8988T (cell line): ENCODE data around the gene GPER1.
"Not testable (repeated sequence)": the region's sequence is repeated elsewhere in the genome, so short reads cannot be mapped to it uniquely, and the experiment has no call there.

Experiments used
- DNase-seq: peaks from one replicate; pipeline ENCODE4 v3.0.0; 2011

Gene GPER1

DNA sequence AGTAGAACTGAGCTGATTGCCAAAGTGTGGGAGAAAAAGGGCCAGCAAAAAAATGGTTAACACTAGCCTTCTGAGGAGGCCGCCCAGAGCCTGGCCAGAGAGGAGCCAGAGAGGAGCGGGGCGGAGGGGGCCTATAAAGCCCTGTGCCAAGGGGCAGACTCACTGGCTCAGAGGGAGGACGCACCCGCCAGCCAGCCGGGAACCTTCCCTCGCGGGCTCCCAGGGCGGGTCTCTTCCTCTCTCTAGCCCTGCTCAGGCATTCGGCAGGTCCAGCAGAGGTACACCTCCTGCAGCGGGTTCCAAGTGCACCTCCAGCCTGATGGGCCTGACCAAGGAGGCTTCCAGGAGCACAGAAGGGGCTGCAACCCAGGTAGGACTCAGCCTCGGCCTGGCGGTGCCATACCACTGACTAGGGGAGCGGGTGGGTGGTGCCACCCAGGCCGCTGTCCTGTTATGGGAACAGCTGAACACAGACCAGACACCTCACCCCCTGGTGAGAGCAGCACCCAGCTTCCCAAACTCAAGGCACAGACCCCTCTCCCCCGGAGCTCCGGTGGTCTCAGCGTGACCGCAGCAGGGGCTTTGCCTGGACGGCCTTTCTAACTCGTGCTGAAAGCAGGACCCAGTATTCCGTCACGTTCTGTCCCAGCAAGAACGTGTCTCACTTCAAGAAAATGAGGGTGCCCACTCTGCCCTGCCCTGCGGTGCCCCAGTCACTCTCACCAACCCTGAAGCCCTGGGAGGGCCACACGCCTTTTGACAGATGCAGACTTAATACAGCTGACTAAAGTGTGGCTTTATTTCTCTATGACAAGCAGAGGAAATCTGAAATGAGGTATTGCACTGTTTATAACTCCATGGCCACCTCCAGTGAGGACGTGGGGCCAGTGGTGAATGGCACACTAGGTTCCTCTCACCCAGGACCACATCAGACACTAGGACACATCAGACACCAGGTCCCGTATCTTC, at the start of gene GPER1:
Gene GPER1, plus strand, starts transcription at position 162 of the 969 bp plus-strand sequence. CDS start 3,616 bp downstream, outside the sequence.
- no peak for DNase-seq

DNA sequence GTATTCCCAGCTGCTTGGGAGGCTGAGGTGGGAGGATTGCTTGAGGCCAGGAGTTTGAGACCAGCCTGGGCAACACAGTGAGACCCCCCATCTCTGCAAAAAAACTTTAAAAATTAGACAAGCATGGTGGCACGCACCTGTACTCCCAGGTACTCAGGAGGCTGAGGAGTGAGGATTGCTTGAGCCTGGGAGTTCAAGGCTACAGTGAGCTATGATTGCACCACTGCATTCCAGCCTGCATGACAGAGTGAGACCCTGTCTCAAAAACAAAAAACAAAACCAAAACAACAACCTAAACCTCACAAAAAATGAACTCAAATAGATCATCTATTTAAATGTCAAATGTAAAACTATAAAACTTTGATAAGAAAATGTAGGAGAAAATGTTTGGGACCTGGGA, 47.7 kb upstream of the GPER1 start:
- not testable (repeated sequence) for DNase-seq

GRCh38 chr7:1040790-1041189, 47.1 kb upstream of the GPER1 start:
- no peak for DNase-seq

- no peak for DNase-seq
Observed at GRCh38 chr7:1041551-1042491, 46.1 kb upstream of the GPER1 start.

- DNase-seq: no peak
Observed at GRCh38 chr7:1042492-1042833, 45.5 kb upstream of the GPER1 start.

GRCh38 chr7:1043552-1044188, 44.2 kb upstream of the GPER1 start:
- DNase-seq: no peak

GRCh38 chr7:1044189-1045068, 43.5 kb upstream of the GPER1 start, which contains the start of gene GPR146:
TSS of gene GPR146 (plus strand) at chr7:1044546. CDS start at chr7:1057516, 12,970 bp downstream.
- peak; percentile 99 for DNase-seq

DNA sequence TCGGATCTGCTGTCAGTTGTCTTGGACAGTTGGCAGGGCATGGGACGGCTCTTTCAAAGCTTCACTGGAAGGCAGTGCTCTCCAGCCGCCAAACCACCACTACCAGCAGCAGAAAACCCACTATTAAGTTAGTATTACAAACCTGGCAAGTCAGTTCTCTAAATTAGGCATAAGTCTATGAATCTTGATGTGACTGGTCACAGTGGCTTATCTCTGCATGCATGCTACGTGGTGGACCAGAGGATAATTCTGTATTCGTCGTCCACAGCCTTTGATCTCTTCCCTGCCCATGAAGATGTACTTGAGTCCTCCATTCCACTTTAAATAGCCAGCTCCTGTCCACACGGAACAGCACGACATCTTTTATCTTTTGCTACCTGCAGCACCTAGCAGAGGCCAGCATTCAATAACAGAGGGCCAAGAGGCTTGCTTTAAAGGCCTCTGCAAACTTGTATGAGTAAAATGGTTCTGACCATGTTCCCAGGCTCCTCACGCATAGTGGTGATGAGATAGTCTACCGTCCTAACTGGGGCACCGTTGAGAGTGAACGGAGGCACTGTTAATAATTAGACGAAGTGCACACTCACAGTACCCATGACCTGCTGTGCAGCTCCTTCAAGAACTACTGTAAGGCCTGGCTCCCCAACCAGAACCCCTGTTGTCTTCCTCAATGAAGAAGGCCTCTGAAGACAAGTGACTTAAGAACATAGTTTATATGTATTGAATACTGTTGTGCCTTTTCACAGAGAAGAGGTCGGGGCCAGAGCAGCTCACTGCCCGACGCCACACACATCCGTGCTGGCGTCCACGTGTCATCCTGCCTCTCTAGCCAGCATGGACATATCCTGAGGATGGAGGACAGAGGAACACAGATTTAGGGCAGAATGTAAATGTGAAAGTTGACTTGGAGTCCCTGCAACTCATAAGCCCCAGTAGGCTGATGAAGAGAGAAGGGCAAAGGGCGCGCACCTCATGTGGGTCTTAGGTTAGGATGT, 42.5 kb upstream of the GPER1 start:
- DNase-seq: no peak

DNA sequence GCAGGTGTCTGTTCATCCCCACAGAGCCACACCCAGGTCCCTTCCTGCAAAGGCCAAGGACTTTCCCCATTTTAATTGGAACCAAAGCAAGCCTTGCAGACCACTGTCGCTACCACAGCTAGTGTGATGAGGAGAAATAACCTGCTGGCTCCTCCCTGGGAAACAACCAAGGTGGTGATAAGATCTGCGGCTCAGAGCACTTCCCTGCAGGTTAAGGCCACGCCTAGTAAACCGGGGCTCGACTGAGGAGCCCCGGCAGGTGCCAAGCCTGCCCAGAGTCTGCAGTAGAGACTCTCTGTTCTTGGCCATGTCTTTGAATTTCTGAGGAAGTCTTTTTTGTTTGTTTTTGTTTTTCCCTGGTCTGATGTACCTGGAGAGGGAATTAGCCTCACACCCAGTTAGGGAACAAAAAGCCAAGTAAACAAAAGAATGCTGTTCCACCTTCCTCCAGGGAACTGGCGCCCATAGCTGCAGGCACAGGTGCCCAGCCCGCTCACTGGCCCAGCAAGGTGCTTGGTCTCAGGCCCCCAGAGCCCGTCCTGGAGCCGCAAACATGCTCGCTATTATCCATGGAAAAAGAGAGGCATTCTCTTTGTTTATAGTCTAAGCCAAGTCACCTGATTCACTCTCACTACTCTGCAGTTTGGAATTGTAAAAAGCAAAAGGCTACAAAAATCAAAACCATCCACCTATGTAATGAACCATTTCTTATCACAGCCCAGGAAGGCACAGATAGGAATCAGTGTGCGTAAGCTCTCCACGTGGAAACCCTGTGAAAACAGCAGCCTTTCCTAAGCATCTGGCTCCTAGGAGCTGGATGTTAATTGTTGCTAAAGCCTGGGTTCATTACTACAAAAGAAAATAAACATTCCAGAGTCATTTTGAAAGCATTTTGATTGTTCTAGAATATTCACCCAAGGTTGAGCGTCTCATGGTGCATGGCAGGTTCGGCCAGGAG, 40.9 kb upstream of the GPER1 start:
- no peak for DNase-seq

GRCh38 chr7:1049006-1049741, 38.7 kb upstream of the GPER1 start:
- DNase-seq: no peak

- DNase-seq: no peak
Observed at GRCh38 chr7:1049801-1050200, 38.1 kb upstream of the GPER1 start.

DNA sequence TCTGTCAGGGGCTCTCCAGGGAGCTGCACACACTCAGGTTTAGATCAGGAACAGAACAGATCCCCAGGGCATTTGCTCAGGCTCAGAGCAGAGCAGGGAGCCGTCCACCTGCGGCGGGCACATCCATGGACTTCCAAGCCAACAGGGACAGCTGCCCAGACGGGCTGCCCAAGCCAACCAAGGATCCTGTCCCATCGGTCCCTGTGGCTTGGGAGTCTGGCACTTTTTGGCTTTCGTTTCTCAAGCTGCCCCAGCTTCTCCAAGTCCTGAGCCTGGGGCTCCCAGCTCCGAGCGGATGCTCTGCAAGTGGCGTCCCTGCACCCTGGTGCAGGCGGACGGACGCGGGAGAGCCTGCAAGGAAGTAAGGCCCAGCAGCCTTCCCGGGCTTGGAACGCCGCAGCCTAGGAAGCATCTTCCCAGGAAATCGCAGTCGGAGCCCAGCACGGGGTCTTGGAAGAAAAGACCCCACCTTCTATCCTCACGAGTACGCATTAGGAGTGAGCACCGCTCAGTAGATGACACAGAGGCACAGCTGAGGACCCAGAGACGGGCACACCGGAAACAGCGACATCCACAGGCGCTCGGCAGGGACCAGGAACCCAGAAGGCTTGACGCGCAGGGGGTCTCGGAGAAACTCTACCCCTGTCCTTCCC, 37.5 kb upstream of the GPER1 start:
- no peak for DNase-seq

- no peak for DNase-seq
Observed at GRCh38 chr7:1050956-1051690, 36.8 kb upstream of the GPER1 start.

DNA sequence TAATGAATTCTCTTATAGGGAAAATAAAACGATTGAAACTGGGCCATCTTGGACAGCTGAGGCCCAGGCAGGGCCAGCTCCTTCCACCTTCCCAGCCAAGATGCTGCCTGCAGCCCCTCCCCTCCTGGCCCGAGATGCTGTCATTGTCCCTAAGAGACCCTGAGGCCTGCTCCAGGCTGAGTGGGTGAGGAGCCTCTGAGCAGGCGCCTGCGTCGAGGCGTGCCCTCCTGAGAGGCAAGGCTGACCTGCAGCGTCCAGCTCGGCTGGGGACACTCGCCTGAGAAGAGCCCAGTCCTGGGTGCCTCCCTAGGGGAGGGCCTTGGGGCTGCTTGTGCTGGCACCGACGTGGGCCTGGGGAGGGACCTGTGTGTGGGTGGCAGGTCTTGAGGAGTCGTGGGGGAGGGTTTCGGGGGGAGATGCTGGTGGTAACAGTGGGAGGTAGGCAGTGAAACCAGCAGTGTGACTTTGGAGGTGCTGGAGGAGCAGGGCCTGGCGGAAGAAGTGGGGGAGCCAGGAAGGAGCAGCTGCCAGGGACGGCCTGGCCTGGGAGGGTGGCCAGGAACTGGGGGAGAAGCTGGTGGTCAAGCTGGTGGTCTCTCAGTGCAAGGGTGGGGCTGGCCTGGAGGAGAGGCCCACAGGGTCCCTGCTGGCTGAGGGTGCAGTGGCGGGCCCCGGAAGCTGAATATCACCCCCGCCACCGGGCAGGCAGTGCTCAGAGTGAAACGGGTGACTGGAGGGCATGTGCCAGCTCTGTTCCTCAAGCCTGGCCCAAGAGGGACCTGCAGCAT, 35.7 kb upstream of the GPER1 start:
- no peak for DNase-seq

DNA sequence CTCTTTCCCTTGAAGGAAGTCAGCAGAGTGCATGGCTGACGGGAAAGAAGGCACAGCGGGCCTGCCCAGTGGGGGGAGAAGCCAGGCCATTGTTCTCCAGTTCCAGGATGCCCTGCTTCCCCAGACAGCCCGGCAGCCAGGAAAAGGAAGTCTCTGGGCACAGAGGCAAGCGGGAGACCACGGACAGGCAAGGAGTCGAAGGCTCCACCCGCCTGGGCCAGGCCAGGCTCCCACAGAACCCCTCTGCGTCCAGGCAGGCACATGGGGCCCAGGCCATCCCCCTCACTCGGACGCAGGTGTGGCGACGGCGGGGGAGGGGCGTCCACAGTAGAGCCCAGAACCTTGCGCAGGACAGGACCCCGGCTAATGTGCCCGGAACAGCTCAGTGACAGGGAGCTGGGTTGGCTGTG, 34.9 kb upstream of the GPER1 start:
- no peak for DNase-seq

- no peak for DNase-seq
Observed at GRCh38 chr7:1053816-1054370, 34.0 kb upstream of the GPER1 start.
